Smooth muscle cell (in vitro differentiated cells): Measurements from ENCODE around the gene PSD2. TPM values are rescaled to one million over a fixed set of nuclear protein-coding genes. Genes with fewer than 3 reads are reported as not detected.

Experiments
- DNase-seq: peaks from one replicate; lab custom pipeline; 2025; ENCODE audit not compliant: unreplicated experiment; lab: John Stamatoyannopoulos, UW
- H2AFZ ChIP-seq: fragments of 200-600 bp; sonication (generic); 2 replicates; pipeline ENCODE4 v1.6.0; 2016; ENCODE audit warnings: antibody characterized with exemption, low read depth, mild to moderate bottlenecking
- H3F3A ChIP-seq: fragments of 200-600 bp; sonication (generic); 2 replicates; pipeline ENCODE4 v1.6.0; 2017; ENCODE audit warnings: antibody characterized with exemption, low read depth
- H3K27ac ChIP-seq: fragments of 200-600 bp; sonication (generic); 2 replicates; pipeline ENCODE4 v1.5.1; 2016; ENCODE audit warnings: low read depth, mild to moderate bottlenecking
- H3K27me3 ChIP-seq: fragments of 200-600 bp; sonication (generic); 2 replicates; pipeline ENCODE4 v1.6.1; 2016; ENCODE audit warnings: low read depth, mild to moderate bottlenecking
- H3K36me3 ChIP-seq: fragments of 200-600 bp; sonication (generic); 2 replicates; pipeline ENCODE4 v1.5.1; 2016; ENCODE audit warnings: low read depth
- H3K4me1 ChIP-seq: fragments of 200-600 bp; sonication (generic); 2 replicates; pipeline ENCODE4 v1.5.1; 2016; ENCODE audit warnings: low read depth
- H3K4me2 ChIP-seq: fragments of 200-600 bp; sonication (generic); 2 replicates; pipeline ENCODE4 v1.6.0; 2016; ENCODE audit warnings: mild to moderate bottlenecking
- H3K4me3 ChIP-seq: fragments of 200-600 bp; sonication (generic); 2 replicates; pipeline ENCODE4 v1.5.1; 2016; ENCODE audit warnings: mild to moderate bottlenecking
- H3K79me2 ChIP-seq: fragments of 200-600 bp; sonication (generic); 2 replicates; pipeline ENCODE4 v1.6.0; 2016; ENCODE audit warnings: low read depth, mild to moderate bottlenecking
- H3K9ac ChIP-seq: fragments of 200-600 bp; sonication (generic); 2 replicates; pipeline ENCODE4 v1.6.0; 2016; ENCODE audit warnings: low read depth
- H3K9me3 ChIP-seq: fragments of 200-600 bp; sonication (generic); replicated peaks from 2 replicates; pipeline ENCODE4 v1.5.1; 2016; ENCODE audit warnings: low read depth
- H4K20me1 ChIP-seq: fragments of 200-600 bp; sonication (generic); 2 replicates; pipeline ENCODE4 v1.6.0; 2016; ENCODE audit warnings: low read depth
- WGBS: methylation state at CpG from one replicate; pipeline ENCODE4 v1.1.7; 2016; ENCODE audit warnings: low lambda C conversion rate; 5-methylcytosine and 5-hydroxymethylcytosine counted together
- polyA plus RNA-seq: library from polyadenylated mRNA; unstranded; fragments of >200 nt; fragmentation: Nextera tagmentation; extraction: Ambion mirVana; gene quantifications from 2 replicates; pipeline ENCODE4 v1.2.1, GENCODE V29; 2016
- total RNA-seq: library from RNA; depleted of rRNA; stranded (reverse); fragments of >200 nt; gene quantifications from 2 replicates; pipeline ENCODE4 v1.2.3, GENCODE V29; 2014
- TF ChIP-seq, protein P1 (sequence below): fragments of 200-600 bp; sonication (generic); IDR thresholded peaks from 2 replicates; pipeline ENCODE4 v1.5.1; 2017; ENCODE audit warnings: borderline replicate concordance, mild to moderate bottlenecking, antibody characterized with exemption; ENCODE audit not compliant: insufficient read depth, poor library complexity, severe bottlenecking

Gene PSD2
- total and polyA plus RNA-seq, 2 experiments from 2014 or later = 0.54 to 0.81 TPM

DNA sequence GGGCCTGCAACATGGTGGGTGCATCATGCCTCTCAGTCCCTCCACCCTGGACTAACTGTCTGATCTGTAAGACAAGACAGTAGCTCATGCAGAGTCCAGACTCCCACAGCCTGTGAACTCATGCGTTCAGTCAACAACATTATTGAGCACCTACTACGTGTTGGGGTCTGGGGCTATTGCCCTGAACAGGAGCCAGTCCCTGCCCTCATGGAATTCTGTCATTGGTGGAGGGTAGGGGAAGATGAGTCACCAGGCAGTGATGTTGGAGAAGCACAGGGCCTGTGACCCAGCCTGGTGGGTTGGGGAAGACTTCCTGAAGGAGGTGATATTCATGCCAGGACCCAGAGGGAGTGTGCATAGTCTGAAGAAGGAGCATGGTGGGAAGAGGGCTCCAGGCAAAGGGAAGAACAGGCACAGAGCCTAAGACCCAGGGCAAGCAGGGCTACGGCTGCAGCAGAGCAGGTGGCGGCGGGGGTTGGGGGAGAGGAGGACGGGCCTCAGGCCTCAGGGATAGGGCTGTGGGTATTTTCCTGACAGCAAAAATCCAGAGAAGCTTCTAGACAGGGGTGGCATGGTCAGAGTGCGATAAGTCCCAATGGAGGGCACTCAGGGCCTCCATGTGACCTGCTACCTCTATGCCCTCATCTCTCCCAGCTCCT is 26.7 kb upstream of the PSD2 start:
- H3K4me3 ChIP-seq = no peak overlapping the region
- DNase-seq = no peak
- H3K9ac ChIP-seq = no peak overlapping the region
- H3K27ac ChIP-seq = no peak overlapping the region
- H3K4me1 ChIP-seq = peaks cover 16% of the 10 kb centered on the region
- WGBS = 86% methylated on average over 7 of the region's 7 CpGs
- no peak overlapping the region for H3K4me2 ChIP-seq
- no peaks in the 10 kb centered on the region for H3K79me2 ChIP-seq
- no peaks in the 10 kb centered on the region for H3F3A ChIP-seq
- H3K36me3 ChIP-seq = no peaks in the 10 kb centered on the region
- no peaks in the 10 kb centered on the region for H3K9me3 ChIP-seq
- TF ChIP-seq, protein P1, sequence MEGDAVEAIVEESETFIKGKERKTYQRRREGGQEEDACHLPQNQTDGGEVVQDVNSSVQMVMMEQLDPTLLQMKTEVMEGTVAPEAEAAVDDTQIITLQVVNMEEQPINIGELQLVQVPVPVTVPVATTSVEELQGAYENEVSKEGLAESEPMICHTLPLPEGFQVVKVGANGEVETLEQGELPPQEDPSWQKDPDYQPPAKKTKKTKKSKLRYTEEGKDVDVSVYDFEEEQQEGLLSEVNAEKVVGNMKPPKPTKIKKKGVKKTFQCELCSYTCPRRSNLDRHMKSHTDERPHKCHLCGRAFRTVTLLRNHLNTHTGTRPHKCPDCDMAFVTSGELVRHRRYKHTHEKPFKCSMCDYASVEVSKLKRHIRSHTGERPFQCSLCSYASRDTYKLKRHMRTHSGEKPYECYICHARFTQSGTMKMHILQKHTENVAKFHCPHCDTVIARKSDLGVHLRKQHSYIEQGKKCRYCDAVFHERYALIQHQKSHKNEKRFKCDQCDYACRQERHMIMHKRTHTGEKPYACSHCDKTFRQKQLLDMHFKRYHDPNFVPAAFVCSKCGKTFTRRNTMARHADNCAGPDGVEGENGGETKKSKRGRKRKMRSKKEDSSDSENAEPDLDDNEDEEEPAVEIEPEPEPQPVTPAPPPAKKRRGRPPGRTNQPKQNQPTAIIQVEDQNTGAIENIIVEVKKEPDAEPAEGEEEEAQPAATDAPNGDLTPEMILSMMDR = no peak
- H3K27me3 ChIP-seq = peaks cover 7% of the 10 kb centered on the region
- H2AFZ ChIP-seq = no peak overlapping the region
- no peaks in the 10 kb centered on the region for H4K20me1 ChIP-seq

DNA sequence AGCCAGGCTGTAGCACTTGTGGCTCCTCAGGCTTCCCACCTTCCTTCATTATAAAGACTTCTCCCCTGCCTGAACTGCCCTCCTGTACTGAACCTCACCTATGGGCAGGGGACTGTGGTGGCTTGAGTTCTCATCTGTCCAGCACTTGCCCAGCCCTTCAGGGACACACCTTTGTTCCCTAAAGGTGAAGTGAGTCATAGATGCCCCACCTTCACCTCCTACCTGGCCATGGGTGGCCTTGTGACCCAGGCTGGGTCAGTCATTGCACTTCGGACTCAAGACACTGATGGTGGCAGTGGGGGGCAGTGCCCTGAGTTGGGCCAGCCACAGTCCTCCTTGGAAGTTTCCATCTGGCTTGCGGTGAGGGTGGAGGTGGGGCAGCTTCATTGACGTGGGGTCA is 26.1 kb upstream of the PSD2 start:
- Histone ChIP-seq H3K9ac (no peak overlapping the region), H2AFZ (no peak overlapping the region)

DNA sequence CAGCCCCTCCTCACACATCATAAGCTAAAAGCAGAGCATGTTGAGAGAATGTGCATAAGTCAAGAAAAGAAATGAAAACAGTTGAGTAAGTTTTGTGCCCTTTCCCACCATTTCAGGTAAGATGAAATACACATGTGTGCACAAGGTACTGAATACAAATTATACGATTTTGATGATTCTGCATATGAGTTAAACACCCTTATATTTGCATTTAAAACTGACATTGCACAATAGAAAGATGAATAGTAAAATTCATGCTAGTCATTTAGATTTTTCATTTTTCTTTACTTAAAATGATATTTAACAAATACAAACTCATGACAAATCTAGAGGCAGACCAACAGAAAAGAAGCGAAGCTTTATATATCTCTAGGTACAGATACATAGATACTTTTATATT is 24.9 kb upstream of the PSD2 start:
- Histone ChIP-seq H2AFZ (no peak overlapping the region), H3K36me3 (no peaks in the 10 kb centered on the region), H3K4me2 (no peak overlapping the region), H3K4me3 (no peak overlapping the region), H3K9ac (no peak overlapping the region), H3K4me1 (peaks cover 3% of the 10 kb centered on the region), H3K9me3 (no peaks in the 10 kb centered on the region), H3K27me3 (no peaks in the 10 kb centered on the region), H3F3A (no peaks in the 10 kb centered on the region), H3K79me2 (no peaks in the 10 kb centered on the region), H4K20me1 (no peaks in the 10 kb centered on the region), H3K27ac (no peak overlapping the region)
- TF ChIP-seq, protein P1 = no peak
- DNase-seq = no peak
- WGBS = 90% methylated on average over 2 of the region's 2 CpGs

More for the DNA sequence above, 26.1 kb upstream of the PSD2 start:
- H3K4me1 ChIP-seq = peaks cover 11% of the 10 kb centered on the region
- DNase-seq = no peak
- no peaks in the 10 kb centered on the region for H3K79me2 ChIP-seq
- H3K36me3 ChIP-seq = no peaks in the 10 kb centered on the region
- H3F3A ChIP-seq = no peaks in the 10 kb centered on the region
- H3K27me3 ChIP-seq = peaks cover 2% of the 10 kb centered on the region
- no peak overlapping the region for H3K4me3 ChIP-seq
- 95% methylated on average over 3 of the region's 3 CpGs for WGBS
- H3K9me3 ChIP-seq = no peaks in the 10 kb centered on the region
- H4K20me1 ChIP-seq = no peaks in the 10 kb centered on the region
- TF ChIP-seq, protein P1 = no peak
- no peak overlapping the region for H3K4me2 ChIP-seq
- no peak overlapping the region for H3K27ac ChIP-seq
